SJSA1 (cell line): ENCODE measurements around the gene ZDHHC1. TPM values are rescaled to one million over a fixed set of nuclear protein-coding genes. Genes with fewer than 3 reads are reported as not detected.

Source experiments
- DNase-seq, 2 experiments: peaks; one replicate each; pipeline ENCODE4 v3.0.0-alpha.2; 2015 to 2020; ENCODE audit warnings: low spot score in 2 of 2, low read depth in 1 of 2
- H3K27ac ChIP-seq: fragments of 250-450 bp; sonication (Bioruptor Pico); 2 replicates; pipeline ENCODE4 v1.5.1; 2020; ENCODE audit warnings: mild to moderate bottlenecking, moderate library complexity
- H3K27me3 ChIP-seq: fragments of 250-450 bp; sonication (Bioruptor Pico); replicated peaks from 2 replicates; pipeline ENCODE4 v1.5.1; 2020; ENCODE audit warnings: mild to moderate bottlenecking, moderate library complexity
- H3K36me3 ChIP-seq: fragments of 250-450 bp; sonication (Bioruptor Pico); 2 replicates; pipeline ENCODE4 v1.5.1; 2020; ENCODE audit warnings: mild to moderate bottlenecking
- H3K4me1 ChIP-seq: fragments of 250-450 bp; sonication (Bioruptor Pico); replicated peaks from 2 replicates; pipeline ENCODE4 v1.6.1; 2021; ENCODE audit warnings: mild to moderate bottlenecking
- H3K4me3 ChIP-seq: fragments of 250-450 bp; sonication (Bioruptor Pico); 2 replicates; pipeline ENCODE4 v1.5.1; 2020; ENCODE audit warnings: mild to moderate bottlenecking
- H3K9me3 ChIP-seq: fragments of 250-450 bp; sonication (Bioruptor Pico); replicated peaks from 2 replicates; pipeline ENCODE4 v1.5.1; 2020; ENCODE audit warnings: mild to moderate bottlenecking
- total RNA-seq: library from RNA; depleted of rRNA; stranded (reverse); fragments of >200 nt; shearing (Covaris generic); gene quantifications from 2 replicates; pipeline ENCODE4 v1.2.3, GENCODE V29; 2014; rRNA removed

ZDHHC1 gene, protein sequence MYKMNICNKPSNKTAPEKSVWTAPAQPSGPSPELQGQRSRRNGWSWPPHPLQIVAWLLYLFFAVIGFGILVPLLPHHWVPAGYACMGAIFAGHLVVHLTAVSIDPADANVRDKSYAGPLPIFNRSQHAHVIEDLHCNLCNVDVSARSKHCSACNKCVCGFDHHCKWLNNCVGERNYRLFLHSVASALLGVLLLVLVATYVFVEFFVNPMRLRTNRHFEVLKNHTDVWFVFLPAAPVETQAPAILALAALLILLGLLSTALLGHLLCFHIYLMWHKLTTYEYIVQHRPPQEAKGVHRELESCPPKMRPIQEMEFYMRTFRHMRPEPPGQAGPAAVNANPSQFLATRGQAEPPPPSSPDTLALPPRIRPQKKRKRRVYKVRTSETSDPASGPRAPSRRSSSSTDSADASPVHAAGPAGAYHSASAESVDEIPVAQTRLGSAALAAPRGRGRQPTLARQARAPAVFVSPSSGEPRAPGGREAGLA
- total RNA-seq, result 1.0 and 4.4 TPM in 2 replicates

GRCh38 chr16:67415872-67416793 is at the start of gene ZDHHC1:
ZDHHC1 (minus strand) TSS chr16:67416477; CDS start chr16:67407775, 8,702 bp downstream.
- Histone ChIP-seq H3K27ac (peak within 1 kb of the TSS; percentile 61), H3K4me1 (peaks cover 11% of the 10 kb centered on the region), H3K27me3 (no peaks in the 10 kb centered on the region), H3K4me3 (peak within 1 kb of the TSS; percentile 82), H3K36me3 (peaks cover 4% of the 10 kb centered on the region; the same call in 1 of the 2 replicates), H3K9me3 (no peaks in the 10 kb centered on the region)
- peak; percentile 67 to 71 for DNase-seq

DNA sequence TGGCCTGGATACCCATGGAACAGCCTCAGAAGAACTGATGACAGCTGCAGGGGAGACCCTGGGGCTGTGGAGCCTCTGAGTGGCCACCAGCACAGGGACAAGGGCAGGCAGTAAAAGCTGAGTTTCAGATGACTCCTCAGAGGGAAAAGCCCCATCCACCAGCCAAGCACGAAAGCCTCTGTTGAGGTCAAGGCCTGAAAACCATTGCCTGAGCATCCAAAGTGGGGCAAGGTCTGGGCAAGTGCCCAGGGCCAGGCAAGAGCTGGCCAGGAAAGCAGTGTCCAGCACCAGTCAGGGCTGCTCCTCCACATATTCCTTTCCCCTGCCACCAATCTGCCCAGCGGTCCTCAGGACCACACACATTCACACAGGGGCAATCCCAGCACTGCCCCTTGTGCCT is 48.3 kb upstream of the ZDHHC1 start:
- H3K4me1 ChIP-seq, result peaks cover 27% of the 10 kb centered on the region
- DNase-seq, result no peak
- H3K27me3 ChIP-seq, result no peaks in the 10 kb centered on the region
- no peak overlapping the region for H3K27ac ChIP-seq
- no peaks in the 10 kb centered on the region for H3K9me3 ChIP-seq
- peaks cover 17% of the 10 kb centered on the region for H3K36me3 ChIP-seq
- no peak overlapping the region for H3K4me3 ChIP-seq

GRCh38 chr16:67463691-67464090 is 47.4 kb upstream of the ZDHHC1 start:
- Histone ChIP-seq H3K27ac (no peak overlapping the region), H3K4me1 (peaks cover 27% of the 10 kb centered on the region), H3K9me3 (no peaks in the 10 kb centered on the region), H3K4me3 (no peak overlapping the region), H3K36me3 (peaks cover 17% of the 10 kb centered on the region), H3K27me3 (no peaks in the 10 kb centered on the region)
- DNase-seq, result no peak

DNA sequence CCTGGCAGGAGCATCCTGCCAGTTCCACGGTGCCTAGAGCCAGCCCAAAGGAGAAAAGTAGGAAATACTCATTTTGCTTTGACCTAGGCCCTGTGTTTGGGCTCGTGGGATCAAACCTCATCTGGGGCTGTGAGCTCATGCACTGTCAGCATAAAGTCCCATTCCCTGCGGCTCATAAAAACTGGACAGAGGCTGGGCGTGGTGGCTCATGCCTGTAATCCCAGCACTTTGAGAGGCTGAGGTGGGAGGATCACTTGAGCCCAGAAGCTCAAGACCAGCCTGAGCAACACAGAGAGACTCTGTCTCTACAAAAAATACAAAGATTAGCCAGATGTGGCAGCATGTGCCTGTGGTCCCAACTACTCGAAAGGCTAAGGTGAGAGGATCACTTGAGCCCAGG is 46.8 kb upstream of the ZDHHC1 start:
- no peaks in the 10 kb centered on the region for H3K27me3 ChIP-seq
- H3K27ac ChIP-seq, result no peak overlapping the region
- DNase-seq, result no peak

GRCh38 chr16:67462279-67462655 is 46.0 kb upstream of the ZDHHC1 start:
- no peak overlapping the region for H3K27ac ChIP-seq
- no peaks in the 10 kb centered on the region for H3K27me3 ChIP-seq
- no peak for DNase-seq
- H3K4me3 ChIP-seq, result no peak overlapping the region
- H3K4me1 ChIP-seq, result peaks cover 22% of the 10 kb centered on the region
- peaks cover 17% of the 10 kb centered on the region for H3K36me3 ChIP-seq
- H3K9me3 ChIP-seq, result no peaks in the 10 kb centered on the region

More for the DNA sequence above, 46.8 kb upstream of the ZDHHC1 start:
- no peak overlapping the region for H3K4me3 ChIP-seq
- H3K4me1 ChIP-seq, result peaks cover 27% of the 10 kb centered on the region
- H3K9me3 ChIP-seq, result no peaks in the 10 kb centered on the region
- peaks cover 17% of the 10 kb centered on the region for H3K36me3 ChIP-seq

- no peak for DNase-seq
- no peak overlapping the region for H3K4me3 ChIP-seq
- H3K36me3 ChIP-seq, result peaks cover 17% of the 10 kb centered on the region
- H3K4me1 ChIP-seq, result peaks cover 16% of the 10 kb centered on the region
- H3K9me3 ChIP-seq, result no peaks in the 10 kb centered on the region
- no peaks in the 10 kb centered on the region for H3K27me3 ChIP-seq
- no peak overlapping the region for H3K27ac ChIP-seq
Observed at GRCh38 chr16:67461600-67462278, 45.5 kb upstream of the ZDHHC1 start.

- no peaks in the 10 kb centered on the region for H3K27me3 ChIP-seq
- no peak for DNase-seq
Observed at GRCh38 chr16:67460961-67461360, 44.7 kb upstream of the ZDHHC1 start.

GRCh38 chr16:67460168-67460567 is 43.9 kb upstream of the ZDHHC1 start:
- no peaks in the 10 kb centered on the region for H3K9me3 ChIP-seq
- H3K27ac ChIP-seq, result no peak overlapping the region
- no peak overlapping the region for H3K4me3 ChIP-seq
- peaks cover 17% of the 10 kb centered on the region for H3K36me3 ChIP-seq
- no peaks in the 10 kb centered on the region for H3K27me3 ChIP-seq
- peaks cover under 1% of the 10 kb centered on the region for H3K4me1 ChIP-seq
- DNase-seq, result no peak

More at GRCh38 chr16:67460961-67461360, 44.7 kb upstream of the ZDHHC1 start:
- Histone ChIP-seq H3K4me3 (no peak overlapping the region), H3K4me1 (peaks cover 8% of the 10 kb centered on the region), H3K27ac (no peak overlapping the region), H3K36me3 (peaks cover 17% of the 10 kb centered on the region), H3K9me3 (no peaks in the 10 kb centered on the region)

DNA sequence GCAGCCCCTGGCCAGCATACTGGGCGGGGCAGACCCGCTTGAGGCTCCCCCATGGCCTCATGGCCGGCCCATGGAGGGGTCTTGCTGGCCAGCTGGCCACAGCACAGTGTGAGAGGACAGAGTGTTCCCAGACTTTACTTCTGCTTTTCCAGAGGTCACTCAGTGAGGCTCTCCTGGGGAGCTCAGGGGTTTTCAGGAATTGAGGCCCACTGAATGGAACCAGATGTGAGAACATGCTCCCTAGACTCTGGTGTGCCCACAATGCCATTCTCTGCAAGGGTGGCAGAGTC is 43.5 kb upstream of the ZDHHC1 start:
- Histone ChIP-seq H3K36me3 (peaks cover 17% of the 10 kb centered on the region), H3K27me3 (no peaks in the 10 kb centered on the region), H3K9me3 (no peaks in the 10 kb centered on the region), H3K4me1 (no peaks in the 10 kb centered on the region), H3K4me3 (no peak overlapping the region), H3K27ac (no peak overlapping the region)
- DNase-seq, result no peak

GRCh38 chr16:67459066-67459860 is 43.0 kb upstream of the ZDHHC1 start:
- Histone ChIP-seq H3K36me3 (peaks cover 17% of the 10 kb centered on the region), H3K27ac (no peak overlapping the region), H3K4me1 (no peaks in the 10 kb centered on the region), H3K4me3 (no peak overlapping the region), H3K9me3 (no peaks in the 10 kb centered on the region), H3K27me3 (no peaks in the 10 kb centered on the region)
- DNase-seq, result no peak

DNA sequence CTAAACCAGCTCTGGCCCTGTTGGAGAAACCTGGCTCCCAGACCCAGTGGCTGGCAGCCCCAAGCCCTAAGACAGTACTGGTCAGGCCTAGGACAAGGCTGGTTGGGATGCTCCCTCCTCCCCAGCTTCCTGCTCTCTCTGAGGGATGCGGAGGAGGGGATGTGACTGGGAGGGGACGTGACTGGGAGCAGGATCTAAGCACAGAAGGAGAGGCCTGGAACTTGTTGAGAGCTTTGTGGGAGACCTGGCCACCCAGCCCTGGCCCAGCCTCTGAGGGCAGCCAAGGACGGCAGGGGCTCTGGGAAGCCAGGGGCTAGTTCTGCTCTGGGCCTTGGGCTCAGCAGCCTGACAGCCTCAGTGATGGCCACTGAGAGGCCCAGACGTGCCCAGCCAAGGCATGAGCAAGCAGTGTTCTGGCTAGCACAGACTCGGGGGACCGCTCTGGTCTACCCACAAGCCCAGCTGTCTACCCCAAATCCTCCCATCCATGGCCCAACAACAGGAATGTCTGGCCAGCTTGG is 41.9 kb upstream of the ZDHHC1 start:
- no peaks in the 10 kb centered on the region for H3K4me1 ChIP-seq
- DNase-seq, result no peak
- no peaks in the 10 kb centered on the region for H3K9me3 ChIP-seq
- no peak overlapping the region for H3K27ac ChIP-seq
- H3K27me3 ChIP-seq, result no peaks in the 10 kb centered on the region
- no peak overlapping the region for H3K4me3 ChIP-seq
- peaks cover 19% of the 10 kb centered on the region for H3K36me3 ChIP-seq

DNA sequence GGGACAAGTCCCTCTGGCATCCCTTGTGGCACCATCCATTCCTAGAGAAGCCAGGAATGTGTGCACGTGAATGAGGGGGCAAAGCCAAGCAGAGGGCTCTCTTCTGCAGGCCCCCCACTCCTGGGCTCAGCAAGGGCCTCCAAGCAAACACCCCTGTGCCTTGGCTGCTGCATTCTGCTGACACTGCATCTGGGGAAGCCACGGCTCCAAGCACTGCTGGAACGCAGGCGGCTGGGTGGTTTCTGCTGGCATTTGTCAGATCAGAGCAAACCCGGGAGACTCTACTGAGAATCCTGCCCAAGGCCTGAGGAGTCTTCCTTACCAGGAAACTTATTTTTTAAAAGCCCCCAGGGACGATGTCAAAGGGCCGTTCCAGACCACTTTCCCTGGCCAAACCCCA is 41.3 kb upstream of the ZDHHC1 start:
- Histone ChIP-seq H3K4me1 (no peaks in the 10 kb centered on the region), H3K4me3 (no peak overlapping the region), H3K27ac (no peak overlapping the region), H3K9me3 (no peaks in the 10 kb centered on the region), H3K27me3 (no peaks in the 10 kb centered on the region), H3K36me3 (peaks cover 22% of the 10 kb centered on the region)
- no peak for DNase-seq
